H4 (cell line): ENCODE measurements around the gene ACACA. TPM values are rescaled to one million over a fixed set of nuclear protein-coding genes. Genes with fewer than 3 reads are reported as not detected.
"Not testable (repeated sequence)": the region's sequence is repeated elsewhere in the genome, so short reads cannot be mapped to it uniquely, and the experiment has no call there.

Experiments used
- DNase-seq: peaks from one replicate; pipeline ENCODE4 v3.0.0-alpha.2; 2015; ENCODE audit warnings: low spot score
- total RNA-seq: library from RNA; depleted of rRNA; stranded (reverse); fragments of >200 nt; shearing (Covaris generic); gene quantifications from 2 replicates; pipeline ENCODE4 v1.2.3, GENCODE V29; 2014

The ACACA gene
- total RNA-seq, 1 experiment from 2014 or later = 27.6 TPM

DNA sequence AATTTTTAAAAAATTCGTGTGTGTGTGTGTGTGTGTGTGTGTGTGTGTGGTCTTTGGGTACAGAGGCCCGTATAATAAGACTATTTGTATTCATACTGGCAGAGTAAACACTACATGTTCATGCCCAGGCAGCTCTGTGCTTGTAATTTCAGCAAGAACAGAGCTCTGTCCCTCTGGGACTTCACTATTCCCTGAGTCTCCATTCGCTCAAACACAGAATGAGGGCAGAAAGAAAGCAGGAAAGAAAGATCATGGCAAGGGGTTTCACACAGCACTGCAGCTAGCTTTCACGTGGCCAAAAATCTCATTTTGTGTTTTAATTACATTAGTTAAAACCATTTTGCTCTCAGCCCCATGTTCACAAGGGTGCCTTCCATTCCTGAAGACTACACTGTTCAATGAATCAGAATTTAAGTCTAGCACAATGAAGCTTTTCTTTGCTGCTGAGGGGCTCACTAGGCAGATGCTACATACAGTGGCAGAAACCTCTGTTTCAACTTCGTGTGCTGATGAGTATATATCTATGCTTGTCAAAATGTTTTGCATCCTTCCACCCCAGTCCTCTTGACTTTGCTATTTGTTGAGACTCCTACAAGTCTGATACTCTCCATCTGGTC is 229.3 kb downstream of the ACACA start:
- DNase-seq = no peak

DNA sequence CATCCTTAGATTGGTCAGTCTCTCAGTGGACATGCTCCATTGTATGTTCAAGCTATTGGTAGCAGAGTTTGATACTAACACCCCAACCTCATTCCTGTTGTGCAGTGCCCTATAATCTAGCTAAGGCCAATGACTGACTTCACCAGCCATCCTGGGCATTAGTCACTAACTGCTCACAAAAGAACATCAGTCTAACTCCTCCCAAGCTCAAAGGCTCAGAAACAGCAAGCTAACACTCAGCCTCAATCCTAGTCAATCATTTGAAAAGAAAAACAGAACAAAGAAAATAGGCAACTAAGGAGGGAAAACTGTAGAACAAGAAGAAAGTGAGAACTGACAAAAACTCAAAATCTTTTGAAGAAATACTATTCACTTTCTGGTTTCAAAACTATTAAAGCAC is 229.9 kb downstream of the ACACA start:
- no peak for DNase-seq

DNA sequence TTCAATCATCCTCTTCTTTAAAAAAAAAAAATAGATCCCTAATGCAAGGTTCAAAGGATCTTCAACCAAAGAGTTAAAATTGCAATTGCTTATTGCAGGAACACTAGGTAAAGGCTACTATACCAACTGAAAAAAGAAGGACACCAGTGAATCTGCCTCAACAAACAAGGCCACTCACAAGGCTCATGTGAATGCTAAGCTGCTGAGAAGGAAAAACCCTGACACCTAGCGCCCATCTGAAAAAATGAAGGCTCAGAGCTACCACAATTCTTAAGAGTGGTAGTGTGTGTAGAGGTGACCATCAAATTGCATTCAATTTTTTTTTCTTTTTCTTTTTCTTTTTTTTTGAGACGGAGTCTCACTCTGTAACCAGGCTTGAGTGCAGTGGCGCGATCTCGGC is 232.4 kb downstream of the ACACA start:
- DNase-seq = no peak

DNA sequence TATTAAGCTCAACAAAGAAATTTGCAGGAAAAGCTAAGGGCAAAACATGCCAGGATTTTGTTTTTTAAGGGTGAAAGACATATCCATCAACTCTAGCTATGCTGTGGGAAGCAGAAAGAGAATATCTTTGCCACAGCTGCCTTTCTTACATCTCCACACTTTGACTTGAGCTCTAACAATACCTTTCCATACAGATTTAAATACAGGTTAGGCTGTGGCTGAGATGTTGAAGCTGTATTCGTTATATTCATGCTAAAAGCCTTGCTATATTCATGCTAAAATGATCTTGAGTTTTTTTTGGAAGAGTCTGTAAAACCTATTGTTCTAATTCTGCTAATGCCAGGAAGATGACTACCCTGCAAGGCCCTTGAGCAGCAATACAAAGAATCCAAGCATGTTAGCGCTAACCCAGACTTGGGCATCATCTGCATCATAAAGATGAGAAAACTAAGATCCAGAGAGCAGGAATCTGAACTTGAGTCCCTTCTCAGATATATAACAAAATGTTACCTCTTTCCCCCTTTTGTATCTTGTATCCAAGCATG is 235.7 kb downstream of the ACACA start:
- DNase-seq = no peak

DNA sequence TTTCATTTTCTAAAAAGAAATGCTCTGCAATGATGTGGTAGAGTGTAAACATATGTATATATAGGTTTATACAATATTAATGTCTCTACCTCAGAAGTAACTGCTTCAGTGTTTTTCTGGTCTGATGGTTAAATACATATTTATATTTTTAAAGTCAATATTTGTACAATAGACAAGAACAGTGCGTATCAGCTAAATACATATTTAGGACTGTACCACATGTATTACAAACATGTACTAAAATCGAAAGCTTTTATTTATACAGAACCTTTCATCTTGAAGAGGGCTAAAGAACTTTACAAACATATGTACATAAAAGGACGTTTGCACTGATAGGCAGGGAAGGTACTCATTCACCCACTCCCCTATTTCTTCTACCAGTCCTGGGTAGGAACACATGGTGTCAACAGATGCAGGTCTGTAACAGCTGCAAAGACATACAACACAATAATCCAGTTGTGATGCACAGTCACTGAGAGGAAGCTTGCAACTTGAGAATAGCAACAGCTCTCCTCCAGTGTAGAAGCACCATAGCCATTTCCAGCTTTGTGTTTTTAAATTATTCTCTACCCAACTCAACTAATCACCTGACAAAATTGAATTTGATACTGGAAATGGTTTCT is 237.8 kb downstream of the ACACA start:
- no peak for DNase-seq

DNA sequence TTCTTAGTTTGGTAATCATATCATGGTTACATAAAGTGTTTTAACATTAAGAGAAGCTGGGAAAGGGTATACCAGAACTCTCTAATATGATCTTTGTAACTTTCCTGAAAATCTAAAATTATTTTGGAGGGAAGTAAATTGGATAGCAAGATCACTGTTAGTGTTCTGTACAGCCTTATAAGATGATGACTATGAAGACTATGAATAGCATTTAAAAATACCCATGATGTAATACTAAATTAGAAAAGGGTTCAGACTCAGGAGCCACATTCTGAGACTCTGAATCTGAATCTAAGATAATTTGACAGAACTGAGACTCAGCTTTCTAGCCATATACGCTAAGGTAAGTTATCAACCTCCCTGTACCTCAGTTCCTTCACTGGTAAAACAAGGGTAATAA is 238.9 kb downstream of the ACACA start:
- no peak for DNase-seq

DNA sequence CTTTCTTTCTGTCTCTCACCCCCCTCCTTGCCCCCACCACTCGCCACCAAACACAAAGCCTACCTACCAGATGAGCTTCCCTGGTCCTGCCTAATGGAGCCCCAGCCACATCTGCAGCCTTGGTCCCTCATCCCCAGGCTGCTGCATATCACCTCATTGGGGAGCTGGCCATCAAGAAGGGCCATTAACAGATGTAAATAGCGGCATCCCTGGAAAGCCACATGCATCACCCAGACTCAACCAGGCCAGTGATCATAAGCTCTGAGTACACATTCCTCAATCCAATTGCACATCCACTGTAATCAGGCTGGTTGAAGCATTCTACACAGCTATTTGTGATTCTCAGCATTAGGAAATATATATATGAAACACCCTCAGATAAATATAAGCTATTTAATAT is 242.6 kb downstream of the ACACA start:
- no peak for DNase-seq

DNA sequence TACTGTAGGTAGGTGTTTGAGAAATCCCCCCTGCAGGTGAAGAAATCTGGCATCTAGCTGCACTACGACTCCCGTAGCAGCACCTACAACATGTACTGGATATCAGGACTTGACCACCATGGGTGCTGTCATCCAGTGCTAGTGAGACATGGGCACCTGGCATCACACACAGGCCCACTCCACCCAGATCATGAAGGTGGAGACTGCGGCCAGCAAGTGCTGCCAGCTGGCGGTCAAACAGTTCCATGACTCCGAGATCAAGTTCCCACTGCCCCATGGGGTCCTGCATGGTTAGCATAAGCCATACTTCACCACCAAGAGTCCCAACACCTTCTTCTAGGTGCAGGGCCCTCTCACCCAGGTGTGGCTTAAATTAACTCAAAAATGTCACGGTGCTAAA is 243.8 kb downstream of the ACACA start:
- no peak for DNase-seq

DNA sequence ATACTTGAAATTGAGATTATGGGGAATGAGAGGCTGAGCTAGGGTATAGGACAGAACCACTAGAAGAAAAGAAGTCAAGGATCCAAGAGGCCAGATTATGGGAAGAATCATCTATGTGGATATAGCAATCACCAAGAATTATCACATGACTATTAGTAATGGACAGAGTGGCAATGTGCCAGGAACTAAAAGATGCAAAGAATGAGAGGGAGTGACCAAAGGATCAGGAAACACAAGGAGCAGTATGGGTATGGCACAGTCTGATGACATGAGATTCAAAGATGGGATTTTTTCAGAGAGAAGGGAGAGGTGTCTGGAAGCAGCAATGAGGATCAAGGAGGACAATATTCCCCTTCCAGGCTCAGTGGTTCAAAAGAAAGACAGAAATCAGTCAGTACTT is 245.7 kb downstream of the ACACA start:
- DNase-seq = no peak

DNA sequence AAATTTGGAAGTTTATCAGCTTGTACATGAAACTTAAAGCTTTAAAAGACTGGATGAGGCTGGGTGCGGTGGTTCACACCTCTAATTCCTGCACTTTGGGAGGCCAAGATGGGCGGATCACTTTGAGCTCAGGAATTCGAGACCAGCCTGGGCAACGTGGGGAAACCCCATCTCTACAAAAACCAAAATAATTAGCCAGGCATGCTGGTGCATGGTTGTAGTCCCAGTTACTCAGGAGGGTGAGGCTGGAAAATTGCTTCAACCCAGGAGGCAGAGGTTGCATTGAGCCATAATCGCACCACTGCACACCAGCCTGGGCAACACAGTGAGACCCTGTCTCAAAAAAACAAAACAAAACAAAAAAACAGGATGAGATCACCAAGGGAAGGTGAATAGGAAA is 248.3 kb downstream of the ACACA start:
- no peak for DNase-seq

DNA sequence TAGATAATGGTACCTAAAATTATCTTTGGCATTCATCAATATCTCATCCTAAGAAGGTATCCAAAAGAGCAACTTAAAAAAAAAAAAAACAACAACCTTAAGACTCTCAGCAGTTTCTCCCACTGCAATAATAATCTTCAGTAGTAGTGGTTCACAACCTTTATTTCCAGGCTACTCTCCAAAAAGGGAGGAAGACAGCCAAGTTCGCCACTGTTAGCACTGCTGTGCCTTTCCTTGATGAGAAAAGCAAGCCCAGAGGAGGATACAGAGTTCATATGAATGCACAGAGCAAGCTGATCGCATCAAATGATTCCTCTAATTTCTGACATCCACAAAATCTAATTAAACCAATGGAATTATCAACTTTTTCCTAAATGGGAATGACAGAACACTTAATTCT is 258.5 kb downstream of the ACACA start:
- DNase-seq = no peak

DNA sequence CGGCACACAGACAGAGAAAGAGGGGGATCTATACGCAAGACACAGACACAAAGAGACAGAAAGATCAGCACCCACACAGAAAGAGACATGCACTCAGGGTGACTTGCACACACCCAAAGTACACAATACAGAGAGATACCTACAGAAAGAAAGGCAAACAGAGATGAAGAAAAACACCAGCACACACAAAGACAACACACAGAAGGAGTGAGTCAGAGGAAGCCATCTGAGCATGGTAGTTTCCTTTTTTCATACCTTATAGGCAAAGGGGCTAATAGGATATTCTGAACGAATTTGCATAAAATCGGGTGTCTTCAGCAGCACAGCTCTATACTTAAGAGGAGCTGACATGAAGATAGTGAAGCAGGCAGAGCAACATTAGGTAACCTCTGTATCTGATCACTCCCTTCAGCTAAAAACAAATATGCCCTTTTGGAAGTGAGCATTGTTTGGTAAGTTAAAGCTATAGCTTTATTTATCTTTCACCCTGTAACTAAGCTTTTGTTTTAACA is 259.3 kb downstream of the ACACA start:
- DNase-seq = no peak

DNA sequence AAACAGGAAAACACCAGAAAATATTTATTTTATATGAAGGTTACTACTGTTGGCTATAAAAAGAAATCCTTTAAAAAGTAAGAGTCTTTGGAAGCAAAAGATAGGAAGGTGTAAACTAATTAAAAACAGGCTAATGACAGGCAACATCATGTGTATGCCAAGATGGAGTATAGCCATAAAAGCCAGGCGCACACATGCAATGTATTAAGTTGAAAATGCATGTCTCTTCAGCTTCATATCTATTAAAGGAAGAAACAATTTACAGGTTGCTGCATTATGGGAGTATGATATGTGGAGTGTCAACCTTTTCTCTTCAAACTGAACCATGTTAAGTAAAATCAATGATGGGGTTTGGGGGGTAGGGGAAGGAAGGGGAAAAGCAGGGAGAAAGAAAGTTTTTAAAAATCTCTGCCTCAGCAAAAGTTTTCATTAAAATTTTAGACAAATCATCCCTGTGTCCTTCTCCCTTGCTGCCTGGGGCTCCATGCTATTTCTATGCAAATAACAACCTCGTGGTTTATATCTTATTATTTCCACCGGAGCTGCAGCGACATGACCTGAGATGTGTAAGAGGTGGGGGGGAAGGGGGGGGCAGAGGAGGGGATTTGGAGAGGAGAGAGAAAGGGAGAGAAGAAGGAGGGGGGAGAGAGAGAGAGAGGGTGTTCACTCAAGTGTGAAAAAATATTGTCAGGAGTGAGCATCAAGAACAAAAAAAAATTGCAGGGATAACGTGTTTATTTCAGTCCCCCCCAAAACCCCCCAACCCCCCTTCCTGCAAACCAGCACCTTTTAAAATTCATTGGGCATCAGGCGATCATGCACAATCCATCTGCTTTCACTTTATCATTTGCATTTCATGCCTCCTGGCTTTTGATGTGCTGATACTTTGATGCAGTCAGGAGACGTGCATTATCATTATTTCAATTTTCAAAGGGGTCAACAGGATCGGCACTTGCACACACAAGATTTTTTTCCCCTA is 260.3 kb downstream of the ACACA start:
- DNase-seq = no peak

DNA sequence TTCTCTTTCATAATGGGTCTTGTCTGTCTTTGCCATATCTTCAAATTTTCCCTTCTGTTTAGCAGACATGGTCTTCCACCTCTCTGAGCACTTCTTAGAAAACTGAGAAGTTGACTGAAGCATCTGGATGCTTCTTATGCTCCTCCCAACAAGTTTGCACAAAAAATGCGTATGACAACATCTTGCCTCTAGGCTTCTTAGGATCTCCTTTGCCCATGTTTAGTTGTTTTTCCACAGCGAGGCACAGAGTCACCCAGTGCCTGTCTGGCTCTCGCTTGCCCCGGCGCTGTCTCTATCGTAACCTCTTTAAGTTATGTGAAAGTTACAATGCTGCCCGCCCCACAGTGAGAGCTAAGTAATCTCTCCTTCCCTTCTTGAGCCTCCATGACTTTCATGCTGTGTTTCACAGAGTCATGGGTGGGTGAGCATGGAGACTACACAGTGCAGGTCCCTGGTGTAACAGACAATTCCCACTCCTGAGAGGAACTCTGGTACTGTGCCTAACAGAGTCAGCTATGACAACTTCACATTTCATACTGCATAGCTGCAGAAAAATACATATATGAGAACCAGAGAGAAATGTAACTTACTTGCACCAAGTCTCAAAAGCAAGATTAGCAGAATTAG is 262.4 kb downstream of the ACACA start:
- no peak for DNase-seq

DNA sequence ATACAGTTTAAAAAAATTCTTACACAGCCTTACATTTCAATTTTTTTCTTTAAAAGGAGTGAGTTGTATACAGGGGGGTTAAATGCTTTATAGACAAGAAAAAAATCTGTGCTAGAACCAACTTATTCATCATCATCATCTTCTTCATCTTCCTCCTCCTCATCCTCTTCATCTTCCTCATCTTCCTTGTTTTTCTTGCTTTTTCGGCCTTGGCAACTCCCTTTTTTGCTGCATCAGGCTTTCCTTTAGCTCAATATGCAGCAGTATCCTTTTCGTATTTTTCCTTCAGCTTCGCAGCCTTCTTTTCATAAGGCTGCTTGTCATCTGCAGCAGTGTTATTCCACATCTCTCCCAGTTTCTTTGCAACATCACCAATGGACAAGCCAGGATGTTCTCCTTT is 263.1 kb downstream of the ACACA start:
- DNase-seq = not testable (repeated sequence)

DNA sequence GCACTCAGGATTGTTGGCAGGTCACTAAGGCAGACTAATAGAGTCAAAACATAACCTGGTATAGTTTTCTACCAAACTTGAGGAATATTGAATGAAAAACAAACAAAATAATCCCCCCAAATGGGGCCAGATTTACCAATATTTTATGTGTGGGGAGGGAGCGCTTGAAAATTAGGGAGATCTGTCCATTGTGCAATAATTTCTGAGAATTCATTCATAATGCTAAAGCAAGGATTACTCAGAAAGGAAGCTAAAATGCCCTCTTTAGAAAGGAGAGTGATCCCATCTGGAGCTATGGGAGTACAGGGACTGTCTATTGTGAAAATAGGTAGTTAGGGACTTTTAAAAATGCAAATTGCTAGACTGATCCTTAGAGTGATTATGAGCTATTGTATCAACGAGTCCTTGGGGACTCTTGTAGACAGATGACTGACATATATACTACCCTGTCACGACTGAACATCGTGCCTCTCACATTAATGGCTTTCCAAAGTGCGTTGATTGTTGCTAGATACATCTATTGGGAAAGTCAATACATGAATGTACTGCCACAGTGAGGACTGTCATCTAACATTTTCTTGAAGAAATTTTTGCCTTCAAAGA is 264.2 kb downstream of the ACACA start:
- DNase-seq = no peak

DNA sequence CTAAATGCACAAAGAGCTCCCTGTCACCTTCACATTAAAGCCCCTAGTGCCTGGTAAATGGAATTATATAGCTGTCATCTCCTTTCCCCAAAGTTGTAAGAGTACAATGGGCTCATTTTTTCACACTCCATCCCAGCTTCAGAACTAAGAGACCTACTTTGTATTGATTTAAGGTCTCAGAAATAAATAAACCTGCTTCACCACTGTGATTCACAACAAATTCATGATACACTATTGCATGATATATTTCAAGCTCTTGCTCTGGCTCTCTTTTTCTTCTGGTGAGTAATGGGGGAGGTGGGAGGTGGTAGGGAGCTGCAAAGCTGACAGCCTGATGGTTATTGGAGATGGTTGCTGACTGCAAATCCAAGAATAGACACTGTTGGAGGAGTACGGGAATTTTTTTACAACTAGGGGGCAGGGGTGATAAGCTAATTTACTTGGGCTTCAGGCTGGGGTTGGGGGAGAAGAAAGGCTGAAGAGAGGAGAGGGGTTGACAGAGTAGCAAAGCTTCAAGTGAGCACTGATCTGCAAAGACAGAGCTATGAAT is 268.0 kb downstream of the ACACA start:
- DNase-seq = no peak

DNA sequence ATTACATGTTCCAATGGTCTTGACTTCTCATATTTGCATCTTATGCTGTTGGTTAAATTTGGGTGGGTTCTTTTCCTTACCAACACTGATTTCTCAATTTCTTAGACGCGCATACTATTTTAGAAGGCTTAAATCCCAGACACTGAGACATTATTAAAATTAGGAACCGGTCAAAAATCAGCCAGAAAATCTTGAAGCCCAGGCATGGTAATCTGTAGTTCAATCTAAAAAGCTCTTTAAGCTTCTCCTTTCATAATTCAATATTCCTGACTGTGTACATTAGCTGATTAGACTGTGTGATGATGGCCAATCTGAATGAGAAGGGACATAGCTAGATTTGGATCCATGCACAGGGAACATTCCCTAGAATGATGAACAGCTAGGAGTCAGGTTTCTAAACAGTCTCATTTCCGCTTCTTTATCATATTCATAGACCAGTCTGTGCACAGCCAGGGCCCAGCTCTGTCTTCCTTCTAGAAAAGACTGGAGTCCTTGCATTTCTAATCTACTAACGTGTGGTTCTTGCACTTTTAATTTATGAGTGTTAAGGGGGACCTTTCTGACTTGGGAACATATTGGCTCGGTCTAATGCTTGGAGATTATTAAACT is 268.6 kb downstream of the ACACA start:
- DNase-seq = no peak

DNA sequence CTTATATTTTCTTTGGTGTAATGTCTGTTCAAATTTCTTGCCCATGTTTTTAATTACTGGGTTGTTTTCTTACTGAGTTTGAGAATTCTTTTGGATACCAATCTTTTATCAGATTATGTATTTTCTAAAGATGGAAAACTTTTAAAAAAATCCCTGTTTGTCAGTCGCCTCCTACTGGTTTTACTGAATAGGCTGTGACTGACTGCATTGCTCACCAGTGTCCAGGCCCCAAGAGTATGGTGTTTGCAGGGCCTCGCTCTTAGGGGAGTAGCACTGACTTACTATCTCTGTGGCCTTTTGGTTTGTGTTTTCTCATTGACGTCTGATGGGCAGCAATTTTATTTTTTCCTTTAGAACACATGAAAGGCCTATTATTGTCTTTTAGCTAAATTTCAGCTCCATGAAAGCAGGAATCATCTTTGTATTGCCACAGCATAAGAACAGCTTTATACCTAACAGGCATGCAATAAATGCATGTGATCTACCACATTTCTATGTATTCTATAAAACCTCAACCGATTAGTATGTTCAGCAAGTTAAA is 269.5 kb downstream of the ACACA start:
- DNase-seq = no peak

DNA sequence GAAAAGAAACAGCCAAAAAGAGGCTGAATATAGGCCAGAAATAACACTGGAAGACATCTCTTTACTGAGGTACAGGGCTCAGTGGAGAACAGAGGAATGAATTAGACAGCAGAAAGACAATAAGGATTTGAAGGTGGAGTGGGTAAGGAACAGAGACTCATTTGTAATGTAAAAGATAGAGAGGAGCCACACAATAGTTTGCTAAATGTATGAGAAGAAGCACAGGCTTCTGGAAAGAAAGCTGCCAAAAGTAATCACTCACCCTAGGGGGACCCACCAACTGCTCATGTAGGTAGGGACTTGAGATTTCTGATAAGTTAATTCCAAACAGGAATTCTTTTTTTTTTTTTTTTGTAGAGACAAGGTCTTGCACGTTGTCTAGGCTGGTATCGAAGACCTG is 271.1 kb downstream of the ACACA start:
- DNase-seq = no peak
